ENCODE data around the gene MCTP1.
A peak's percentile ranks its signal among the peaks of the same experiment; 100 is the strongest.

Gene MCTP1

GRCh38 chr5:94941122-94941755, 343.7 kb downstream of the MCTP1 start:
- TF ChIP-seq, protein P1, sequence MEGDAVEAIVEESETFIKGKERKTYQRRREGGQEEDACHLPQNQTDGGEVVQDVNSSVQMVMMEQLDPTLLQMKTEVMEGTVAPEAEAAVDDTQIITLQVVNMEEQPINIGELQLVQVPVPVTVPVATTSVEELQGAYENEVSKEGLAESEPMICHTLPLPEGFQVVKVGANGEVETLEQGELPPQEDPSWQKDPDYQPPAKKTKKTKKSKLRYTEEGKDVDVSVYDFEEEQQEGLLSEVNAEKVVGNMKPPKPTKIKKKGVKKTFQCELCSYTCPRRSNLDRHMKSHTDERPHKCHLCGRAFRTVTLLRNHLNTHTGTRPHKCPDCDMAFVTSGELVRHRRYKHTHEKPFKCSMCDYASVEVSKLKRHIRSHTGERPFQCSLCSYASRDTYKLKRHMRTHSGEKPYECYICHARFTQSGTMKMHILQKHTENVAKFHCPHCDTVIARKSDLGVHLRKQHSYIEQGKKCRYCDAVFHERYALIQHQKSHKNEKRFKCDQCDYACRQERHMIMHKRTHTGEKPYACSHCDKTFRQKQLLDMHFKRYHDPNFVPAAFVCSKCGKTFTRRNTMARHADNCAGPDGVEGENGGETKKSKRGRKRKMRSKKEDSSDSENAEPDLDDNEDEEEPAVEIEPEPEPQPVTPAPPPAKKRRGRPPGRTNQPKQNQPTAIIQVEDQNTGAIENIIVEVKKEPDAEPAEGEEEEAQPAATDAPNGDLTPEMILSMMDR (IDR thresholded peaks at IDR 0.05; ENCODE audit: low read length, missing control alignments), result no peak
- no peak for DNase-seq (ENCODE audit: low read depth)

GRCh38 chr5:94932259-94932658, 352.6 kb downstream of the MCTP1 start:
- TF ChIP-seq, protein P1 (IDR thresholded peaks at IDR 0.05; ENCODE audit: low read length, missing control alignments), result no peak
- no peak overlapping the region for H3K4me3 ChIP-seq (replicated peaks; ENCODE audit: low read depth, low read length)
- no peak for DNase-seq (ENCODE audit: low read depth)

More at GRCh38 chr5:94941122-94941755, 343.7 kb downstream of the MCTP1 start:
- no peak overlapping the region for H3K4me3 ChIP-seq (replicated peaks; ENCODE audit: low read depth, low read length)

DNA sequence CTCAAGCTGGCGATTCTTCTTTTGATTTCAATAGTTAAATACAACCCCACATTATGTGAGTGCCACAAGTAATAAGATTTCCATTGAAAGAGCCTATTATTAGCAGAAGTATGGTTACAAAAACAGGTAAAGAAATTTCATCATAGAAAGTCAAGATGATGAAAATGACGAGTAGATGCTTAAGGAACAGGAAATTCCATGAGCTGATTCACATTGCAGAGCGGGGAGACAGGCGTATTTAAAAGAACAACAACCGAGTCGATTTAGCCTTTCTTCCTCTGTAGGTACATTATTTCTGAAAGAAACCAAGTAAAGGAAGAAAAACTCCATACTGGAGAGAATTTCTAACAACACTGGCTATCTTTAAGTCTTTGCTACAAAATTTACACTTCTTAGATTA, 356.0 kb downstream of the MCTP1 start:
- peak; percentile 40 for DNase-seq (ENCODE audit: low read depth)
- H3K4me3 ChIP-seq (replicated peaks; ENCODE audit: low read depth, low read length), result no peak overlapping the region
- TF ChIP-seq, protein P1 (IDR thresholded peaks at IDR 0.05; ENCODE audit: low read length, missing control alignments), result no peak

DNA sequence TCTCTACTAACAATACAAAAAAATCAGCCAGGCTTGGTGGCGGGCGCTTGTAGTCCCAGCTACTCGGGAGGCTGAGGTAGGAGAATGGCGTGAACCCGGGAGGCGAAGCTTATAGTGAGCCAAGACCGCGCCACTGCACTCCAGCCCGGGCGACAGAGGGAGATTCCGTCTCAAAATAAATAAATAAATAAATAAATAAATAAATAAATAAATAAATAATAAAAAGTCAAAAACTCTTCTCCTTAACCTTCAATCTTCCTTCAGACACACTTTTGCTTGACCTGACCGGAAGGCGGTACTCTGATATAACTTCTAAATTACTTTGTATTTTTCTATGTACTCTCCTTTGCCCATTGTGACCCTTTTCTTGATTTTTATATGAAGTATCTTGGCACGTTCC, 364.3 kb downstream of the MCTP1 start:
- H3K4me3 ChIP-seq (replicated peaks; ENCODE audit: low read depth, low read length), result no peak overlapping the region
- TF ChIP-seq, protein P1 (IDR thresholded peaks at IDR 0.05; ENCODE audit: low read length, missing control alignments), result no peak
- no peak for DNase-seq (ENCODE audit: low read depth)

GRCh38 chr5:94916619-94917018, 368.3 kb downstream of the MCTP1 start:
- DNase-seq (ENCODE audit: low read depth), result no peak
- no peak overlapping the region for H3K4me3 ChIP-seq (replicated peaks; ENCODE audit: low read depth, low read length)
- TF ChIP-seq, protein P1 (IDR thresholded peaks at IDR 0.05; ENCODE audit: low read length, missing control alignments), result no peak

GRCh38 chr5:94911276-94911675, 373.6 kb downstream of the MCTP1 start:
- no peak overlapping the region for H3K4me3 ChIP-seq (replicated peaks; ENCODE audit: low read depth, low read length)
- DNase-seq (ENCODE audit: low read depth), result no peak
- TF ChIP-seq, protein P1 (IDR thresholded peaks at IDR 0.05; ENCODE audit: low read length, missing control alignments), result no peak

DNA sequence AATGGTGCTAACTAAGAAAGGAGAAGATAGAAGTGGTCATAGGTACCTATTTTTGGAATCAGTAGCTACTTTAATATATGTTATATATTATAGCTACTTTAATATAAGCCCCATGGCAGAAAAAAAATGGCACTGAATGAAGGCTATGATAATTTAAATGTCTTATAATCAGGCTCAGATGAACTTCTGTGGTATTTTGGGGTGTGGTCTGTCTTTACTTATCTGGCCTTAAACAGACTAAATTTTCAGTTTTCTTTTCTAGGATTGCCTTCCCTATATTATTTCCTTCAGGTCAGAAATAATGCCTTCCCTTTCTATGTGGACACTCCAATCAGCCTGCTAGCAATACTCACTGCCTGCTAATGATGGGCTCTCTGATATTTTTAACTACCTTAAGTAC, 374.2 kb downstream of the MCTP1 start:
- H3K4me3 ChIP-seq (replicated peaks; ENCODE audit: low read depth, low read length), result no peak overlapping the region
- TF ChIP-seq, protein P1 (IDR thresholded peaks at IDR 0.05; ENCODE audit: low read length, missing control alignments), result no peak
- no peak for DNase-seq (ENCODE audit: low read depth)
